GM12878 (cell line): Measurements from ENCODE around the gene CCR7. TPM values are rescaled to one million over a fixed set of nuclear protein-coding genes. Genes with fewer than 3 reads are reported as not detected.

Experiments used
- ASH2L ChIP-seq: fragments of 300-600, 200-600 bp; sonication (generic); IDR thresholded peaks from 2 replicates; pipeline ENCODE4 v1.6.1; 2017; ENCODE audit warnings: low read depth, mild to moderate bottlenecking, borderline replicate concordance
- BACH1 ChIP-seq: fragments of 450-650 bp; IDR thresholded peaks from 2 replicates; pipeline ENCODE4 v1.6.1; 2017; ENCODE audit warnings: mild to moderate bottlenecking, borderline replicate concordance
- CBFB ChIP-seq: IDR thresholded peaks from 2 replicates; pipeline ENCODE4 v1.6.1; 2016; ENCODE audit warnings: antibody characterized with exemption, low read depth
- DPF2 ChIP-seq: fragments of 450-650 bp; IDR thresholded peaks from 2 replicates; pipeline ENCODE4 v1.6.1; 2017; ENCODE audit warnings: mild to moderate bottlenecking
- E2F4 ChIP-seq: IDR thresholded peaks from 2 replicates; pipeline ENCODE4 v1.6.1; 2012; ENCODE audit warnings: low read depth, low read length, improper control_type of control experiment
- EED ChIP-seq: sonication (generic); IDR thresholded peaks from 2 replicates; pipeline ENCODE4 v1.6.1; 2016; ENCODE audit warnings: antibody characterized with exemption, low read depth
- FOXK2 ChIP-seq: fragments of 450-650 bp; IDR thresholded peaks from 2 replicates; pipeline ENCODE4 v1.6.1; 2017; ENCODE audit warnings: mild to moderate bottlenecking, moderate library complexity
- GATAD2B ChIP-seq: fragments of 450-650 bp; conservative IDR thresholded peaks from 2 replicates; pipeline ENCODE4 v1.6.1; 2017; ENCODE audit warnings: low read depth, mild to moderate bottlenecking, moderate library complexity
- MAX ChIP-seq: IDR thresholded peaks from 2 replicates; pipeline ENCODE4 v1.6.1; 2012; ENCODE audit warnings: low read depth, low read length, improper control_type of control experiment
- NFYB ChIP-seq: IDR thresholded peaks from 2 replicates; pipeline ENCODE4 v1.6.1; 2011; ENCODE audit warnings: low read depth, mild to moderate bottlenecking, low read length, improper control_type of control experiment, moderate library complexity; ENCODE audit not compliant: insufficient read depth
- NR2F1 ChIP-seq: fragments of 450-650 bp; conservative IDR thresholded peaks from 2 replicates; pipeline ENCODE4 v1.6.1; 2017; ENCODE audit warnings: mild to moderate bottlenecking
- PAX8 ChIP-seq: fragments of 450-650 bp; IDR thresholded peaks from 2 replicates; pipeline ENCODE4 v1.6.1; 2017; ENCODE audit warnings: mild to moderate bottlenecking, moderate library complexity
- POLR2A ChIP-seq: IDR thresholded peaks from 2 replicates; pipeline ENCODE4 v1.6.1; 2011; ENCODE audit warnings: low read depth, mild to moderate bottlenecking, low read length
- POLR2AphosphoS2 ChIP-seq: IDR thresholded peaks from 2 replicates; pipeline ENCODE4 v1.6.1; 2011; ENCODE audit warnings: low read depth, mild to moderate bottlenecking, low read length, improper control_type of control experiment, moderate library complexity
- RAD51 ChIP-seq: fragments of 450-650 bp; IDR thresholded peaks from 2 replicates; pipeline ENCODE4 v1.6.1; 2016; ENCODE audit warnings: moderate library complexity, mild to moderate bottlenecking, inconsistent platforms
- RELA ChIP-seq: fragments of 450-650 bp; IDR thresholded peaks from 2 replicates; pipeline ENCODE4 v1.8.0; 2014; ENCODE audit warnings: borderline replicate concordance; ENCODE audit not compliant: partially characterized antibody
- RELB ChIP-seq: fragments of 450-650 bp; IDR thresholded peaks from 2 replicates; pipeline ENCODE4 v1.6.1; 2017; ENCODE audit warnings: low read depth, mild to moderate bottlenecking, moderate library complexity
- RFX5 ChIP-seq: IDR thresholded peaks from 2 replicates; pipeline ENCODE4 v1.6.1; 2011; ENCODE audit warnings: low read depth, low read length, improper control_type of control experiment
- SIX5 ChIP-seq: IDR thresholded peaks from 2 replicates; pipeline ENCODE4 v1.6.1; 2011; ENCODE audit warnings: mild to moderate bottlenecking, low read depth, low read length, moderate library complexity; ENCODE audit not compliant: severe bottlenecking
- SKIL ChIP-seq: fragments of 450-650 bp; IDR thresholded peaks from 2 replicates; pipeline ENCODE4 v1.6.1; 2017; ENCODE audit warnings: mild to moderate bottlenecking, low read depth, inconsistent platforms; ENCODE audit not compliant: poor library complexity, severe bottlenecking
- SP1 ChIP-seq: IDR thresholded peaks from one replicate; pipeline ENCODE4 v1.6.1; 2011; ENCODE audit warnings: low read depth, low read length
- SRF ChIP-seq, 2 experiments: IDR thresholded peaks; 2 replicates each; pipeline ENCODE4 v1.6.1; 2011; ENCODE audit warnings: low read depth in 2 of 2, low read length in 2 of 2, mild to moderate bottlenecking in 1 of 2, moderate library complexity in 1 of 2
- TARDBP ChIP-seq: IDR thresholded peaks from 2 replicates; pipeline ENCODE4 v1.6.1; 2016; ENCODE audit warnings: borderline replicate concordance
- USF2 ChIP-seq: IDR thresholded peaks from 2 replicates; pipeline ENCODE4 v1.6.1; 2011; ENCODE audit warnings: low read depth, low read length, improper control_type of control experiment, borderline replicate concordance
- ZNF207 ChIP-seq: fragments of 450-650 bp; IDR thresholded peaks from 2 replicates; pipeline ENCODE4 v1.6.1; 2014; ENCODE audit warnings: antibody characterized with exemption, mild to moderate bottlenecking, borderline replicate concordance
- polyA plus RNA-seq, 11 experiments: library from polyadenylated mRNA; depleted of rRNA in 4 of 11; unstranded in 6 of 11; stranded (reverse) in 5 of 11; fragments of >200 nt; fragmentation: Nextera tagmentation in 4 of 11; fragmentation: Illumina TruSeq in 1 of 11; extraction: Ambion mirVana in 4 of 11; extraction: Trizol in 1 of 11; gene quantifications; 1 replicate in 1 of 11; 2 replicates in 10 of 11; pipeline versions ENCODE4 v1.2.1 to v1.2.3, GENCODE V29; 2011 to 2016; ENCODE audit warnings: inconsistent platforms in 2 of 11, missing spikeins in 2 of 11, low read depth in 1 of 11
- total RNA-seq, 4 experiments: library from RNA; depleted of rRNA in 3 of 4; stranded (reverse); fragments of >200 nt in 3 of 4; fragmentation: Illumina TruSeq in 1 of 4; extraction: Trizol in 1 of 4; gene quantifications; 2 replicates each; pipeline versions ENCODE4 v1.2.1 to v1.2.3, GENCODE V29; 2013 to 2021

CCR7 gene
- total and polyA plus RNA-seq, 10 of the 15 experiments (the other 5 are each of a cell fraction or from before 2014, with no cell fraction given) = 131 to 1,171 (median 260) TPM

- TF ChIP-seq RFX5 (0 out of 2 replicates have a peak, but pooled peaks have one; percentile 38), DPF2 (0 out of 2 replicates have a peak, but pooled peaks have one; percentile 44), ZNF207 (peak; percentile 76; the same call in 1 of the 2 replicates), SIX5 (no peak), BACH1 (peak; percentile 60; the same call in 1 of the 2 replicates), MAX (0 out of 2 replicates have a peak, but pooled peaks have one; percentile 35), RELB (peak; percentile 66), SP1 (peak; percentile 3), TARDBP (no peak), NR2F1 (peak; percentile 83), POLR2A (peak; percentile 40; the same call in 1 of the 2 replicates), EED (peak; percentile 36; the same call in 1 of the 2 replicates), SRF (IDR thresholded peaks at IDR 0.05; ENCODE audit: low read depth in 2 of 2, low read length in 2 of 2) (0 out of 4 replicates have a peak, but pooled peaks of 1 of the 2 experiments have one; percentile 9), POLR2AphosphoS2 (peak; percentile 41; the same call in 1 of the 2 replicates), E2F4 (peak; percentile 65; the same call in 1 of the 2 replicates), SKIL (peak; percentile 63), RELA (peak; percentile 56), NFYB (peak; percentile 80), FOXK2 (no peak), GATAD2B (peak; percentile 34; the same call in 1 of the 2 replicates), RAD51 (peak; percentile 92), USF2 (peak; percentile 72), ASH2L (no peak), CBFB (0 out of 2 replicates have a peak, but pooled peaks have one; percentile 38), PAX8 (no peak)
These were observed 22.5 kb downstream of the CCR7 start (continued) for GRCh38 chr17:40542558-40543411.
